Measurements from ENCODE around the gene KNCN.

- TF ChIP-seq, protein P1, sequence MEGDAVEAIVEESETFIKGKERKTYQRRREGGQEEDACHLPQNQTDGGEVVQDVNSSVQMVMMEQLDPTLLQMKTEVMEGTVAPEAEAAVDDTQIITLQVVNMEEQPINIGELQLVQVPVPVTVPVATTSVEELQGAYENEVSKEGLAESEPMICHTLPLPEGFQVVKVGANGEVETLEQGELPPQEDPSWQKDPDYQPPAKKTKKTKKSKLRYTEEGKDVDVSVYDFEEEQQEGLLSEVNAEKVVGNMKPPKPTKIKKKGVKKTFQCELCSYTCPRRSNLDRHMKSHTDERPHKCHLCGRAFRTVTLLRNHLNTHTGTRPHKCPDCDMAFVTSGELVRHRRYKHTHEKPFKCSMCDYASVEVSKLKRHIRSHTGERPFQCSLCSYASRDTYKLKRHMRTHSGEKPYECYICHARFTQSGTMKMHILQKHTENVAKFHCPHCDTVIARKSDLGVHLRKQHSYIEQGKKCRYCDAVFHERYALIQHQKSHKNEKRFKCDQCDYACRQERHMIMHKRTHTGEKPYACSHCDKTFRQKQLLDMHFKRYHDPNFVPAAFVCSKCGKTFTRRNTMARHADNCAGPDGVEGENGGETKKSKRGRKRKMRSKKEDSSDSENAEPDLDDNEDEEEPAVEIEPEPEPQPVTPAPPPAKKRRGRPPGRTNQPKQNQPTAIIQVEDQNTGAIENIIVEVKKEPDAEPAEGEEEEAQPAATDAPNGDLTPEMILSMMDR (IDR thresholded peaks at IDR 0.05): no peak
- TF ChIP-seq POLR2A (IDR thresholded peaks at IDR 0.05; ENCODE audit: low read depth): no peak
- no peak for TF ChIP-seq POLR2AphosphoS5 (IDR thresholded peaks at IDR 0.05)
- no peak for TF ChIP-seq EP300 (IDR thresholded peaks at IDR 0.05)
Observed at GRCh38 chr1:46530311-46530710, 21.1 kb downstream of the KNCN start.
